HCT116 (cell line): ENCODE measurements around the gene SMIM28. TPM values are rescaled to one million over a fixed set of nuclear protein-coding genes. Genes with fewer than 3 reads are reported as not detected.

Experiments
- ATAC-seq: fragments of 200-7000 bp; cut with Tn5 transposase; 2 replicates; pipeline ENCODE4 v1.9.1; 2020; ENCODE audit warnings: mild to moderate bottlenecking, moderate library complexity
- BruUV-seq: library from RNA; stranded (reverse); fragments of 400-500 nt; replicated peaks from 2 replicates; lab custom pipeline; 2021; lab: Mats Ljungman, UMichigan
- CTCF ChIA-PET: fragments of 300-600 bp; sonication (Branson Sonifier 250); formaldehyde crosslinking; loops from one replicate; lab custom pipeline; 2021; ENCODE audit warnings: antibody characterized with exemption; lab: Charles Lee
- POLR2A ChIA-PET: fragments of 300-600, 350-600 bp; sonication (Branson Sonifier 250); formaldehyde crosslinking; loops from one replicate; lab custom pipeline; 2021; ENCODE audit warnings: antibody characterized with exemption; lab: Charles Lee
- RAD21 ChIA-PET, 2 experiments: fragments of 300-600 bp; sonication (Branson Sonifier 250); formaldehyde crosslinking; loops; one replicate each; lab custom pipeline; 2023; ENCODE audit warnings: low total read pairs in 2 of 2; ENCODE audit not compliant: uncharacterized antibody in 2 of 2, unreplicated experiment in 2 of 2, low non-redundant PET in 1 of 2; lab: Charles Lee
- DNase-seq: peaks from one replicate; pipeline ENCODE4 v3.0.0-alpha.2; 2010; ENCODE audit warnings: low read depth, low spot score
- H2AFZ ChIP-seq: fragments of 200-600 bp; shearing (Covaris generic), sonication (generic); 2 replicates; pipeline ENCODE4 v1.6.1; 2017; ENCODE audit warnings: low read depth, mixed run types, mixed read lengths, antibody characterized with exemption, low read length; ENCODE audit not compliant: poor library complexity, severe bottlenecking
- H3K27ac ChIP-seq: 2 replicates; pipeline ENCODE4 v1.5.1; 2012; ENCODE audit warnings: low read depth, low read length
- H3K27me3 ChIP-seq: fragments of 200-600 bp; sonication (generic); 2 replicates; pipeline ENCODE4 v1.6.1; 2016; ENCODE audit warnings: mixed run types, low read length, mixed read lengths; ENCODE audit not compliant: insufficient read depth
- H3K36me3 ChIP-seq, 2 experiments: fragments of 200-500 bp in 1 of 2; fragments of 200-600 bp in 1 of 2; sonication (Bioruptor generic) in 1 of 2; sonication (generic) in 1 of 2; 2 replicates each; pipeline versions ENCODE4 v1.5.1 to v1.6.1; 2014 to 2016; ENCODE audit warnings: low read length in 2 of 2, inconsistent platforms in 1 of 2, mixed read lengths in 1 of 2, mixed run types in 1 of 2; ENCODE audit not compliant: insufficient read depth in 2 of 2, control insufficient read depth in 1 of 2
- H3K4me1 ChIP-seq, 2 experiments: fragments of 200-600 bp in 1 of 2; sonication (generic) in 1 of 2; 2 replicates each; pipeline versions ENCODE4 v1.5.1 to v1.6.1; 2012 to 2017; ENCODE audit warnings: low read length in 2 of 2, inconsistent platforms in 1 of 2, mild to moderate bottlenecking in 1 of 2, mixed read lengths in 1 of 2, mixed run types in 1 of 2, moderate library complexity in 1 of 2; ENCODE audit not compliant: insufficient read depth in 2 of 2, control insufficient read depth in 1 of 2
- H3K4me2 ChIP-seq: fragments of 200-600 bp; sonication (generic); 2 replicates; pipeline ENCODE4 v1.6.1; 2017; ENCODE audit warnings: mixed run types, low read length, mixed read lengths
- H3K4me3 ChIP-seq, 2 experiments: fragments of 200-600 bp in 1 of 2; sonication (generic) in 1 of 2; replicated peaks in 1 of 2; 2 replicates each; pipeline ENCODE4 v1.5.1; 2011 to 2016; ENCODE audit warnings: low read length in 2 of 2, control low read depth in 1 of 2, low read depth in 1 of 2, mild to moderate bottlenecking in 1 of 2, mixed read lengths in 1 of 2, mixed run types in 1 of 2
- H3K79me2 ChIP-seq: fragments of 200-600 bp; sonication (generic); 2 replicates; pipeline ENCODE4 v1.6.1; 2017; ENCODE audit warnings: mild to moderate bottlenecking, mixed run types, low read length, moderate library complexity, mixed read lengths; ENCODE audit not compliant: insufficient read depth
- H3K9ac ChIP-seq: fragments of 200-600 bp; sonication (generic); 2 replicates; pipeline ENCODE4 v1.6.1; 2016; ENCODE audit warnings: low read length, mixed read lengths
- H3K9me2 ChIP-seq: fragments of 200-600 bp; sonication (generic), shearing (Covaris generic); 2 replicates; pipeline ENCODE4 v1.6.1; 2017; ENCODE audit warnings: mixed run types, mild to moderate bottlenecking, moderate library complexity; ENCODE audit not compliant: insufficient read depth
- H3K9me3 ChIP-seq, 2 experiments: fragments of 200-500 bp in 1 of 2; fragments of 200-600 bp in 1 of 2; sonication (Bioruptor generic) in 1 of 2; sonication (generic) in 1 of 2; 2 replicates each; pipeline ENCODE4 v1.6.1; 2014 to 2017; ENCODE audit warnings: low read length in 2 of 2, mixed read lengths in 2 of 2, inconsistent platforms in 1 of 2, low read depth in 1 of 2, mild to moderate bottlenecking in 1 of 2, mixed run types in 1 of 2, moderate library complexity in 1 of 2; ENCODE audit not compliant: control insufficient read depth in 1 of 2, insufficient read depth in 1 of 2
- H4K20me1 ChIP-seq: fragments of 200-600 bp; sonication (generic), shearing (Covaris generic); 2 replicates; pipeline ENCODE4 v1.6.1; 2017; ENCODE audit warnings: mixed run types, mild to moderate bottlenecking, moderate library complexity; ENCODE audit not compliant: insufficient read depth
- CBX3 ChIP-seq: IDR thresholded peaks from 2 replicates; pipeline ENCODE4 v1.6.1; 2012; ENCODE audit warnings: low read depth
- EGR1 ChIP-seq: IDR thresholded peaks from 2 replicates; pipeline ENCODE4 v1.6.1; 2012; ENCODE audit warnings: low read depth
- ELF1 ChIP-seq: IDR thresholded peaks from 2 replicates; pipeline ENCODE4 v1.6.1; 2012; ENCODE audit warnings: low read depth, borderline replicate concordance
- EZH2 ChIP-seq: fragments of 200-600 bp; sonication (generic); IDR thresholded peaks from 2 replicates; pipeline ENCODE4 v1.6.1; 2017; ENCODE audit warnings: antibody characterized with exemption, mixed run types
- EZH2phosphoT487 ChIP-seq: fragments of 200-600 bp; IDR thresholded peaks from 2 replicates; pipeline ENCODE4 v1.6.1; 2018; ENCODE audit warnings: antibody characterized with exemption, borderline replicate concordance
- RAD21 ChIP-seq: IDR thresholded peaks from 2 replicates; pipeline ENCODE4 v1.6.1; 2012; ENCODE audit warnings: low read depth, mild to moderate bottlenecking
- SIN3A ChIP-seq: IDR thresholded peaks from 2 replicates; pipeline ENCODE4 v1.6.1; 2012; ENCODE audit warnings: low read depth
- SP1 ChIP-seq: IDR thresholded peaks from 2 replicates; pipeline ENCODE4 v1.6.1; 2012; ENCODE audit warnings: low read depth
- SRF ChIP-seq: IDR thresholded peaks from 2 replicates; pipeline ENCODE4 v1.6.1; 2012; ENCODE audit warnings: low read depth
- intact Hi-C: fragments of 100-400 bp; cut with micrococcal nuclease; formaldehyde crosslinking; loops from 2 replicates; pipeline ENCODE4 v1.10.0; 2022
- total RNA-seq: library from RNA; stranded (reverse); gene quantifications from one replicate; pipeline ENCODE4 v1.2.1, GENCODE V29; 2021; ENCODE audit not compliant: unreplicated experiment
- TF ChIP-seq, protein P1 (sequence below): IDR thresholded peaks from 2 replicates; pipeline ENCODE4 v1.6.1; 2012
- TF ChIP-seq, protein P2 (sequence below), 3 experiments: fragments of 200-600 bp in 1 of 3; sonication (generic) in 1 of 3; IDR thresholded peaks in 2 of 3; conservative IDR thresholded peaks in 1 of 3; 2 replicates each; pipeline ENCODE4 v1.5.1; 2012 to 2017; ENCODE audit warnings: low read depth in 2 of 3, low read length in 2 of 3, antibody characterized with exemption in 1 of 3, borderline replicate concordance in 1 of 3, control low read depth in 1 of 3, mild to moderate bottlenecking in 1 of 3, mixed read lengths in 1 of 3, mixed run types in 1 of 3, moderate library complexity in 1 of 3; ENCODE audit not compliant: insufficient read depth in 1 of 3
- TF ChIP-seq, protein P3 (sequence below): IDR thresholded peaks from 2 replicates; pipeline ENCODE4 v1.6.1; 2012

Gene SMIM28
- total RNA-seq, 1 experiment from 2014 or later = not detected

DNA sequence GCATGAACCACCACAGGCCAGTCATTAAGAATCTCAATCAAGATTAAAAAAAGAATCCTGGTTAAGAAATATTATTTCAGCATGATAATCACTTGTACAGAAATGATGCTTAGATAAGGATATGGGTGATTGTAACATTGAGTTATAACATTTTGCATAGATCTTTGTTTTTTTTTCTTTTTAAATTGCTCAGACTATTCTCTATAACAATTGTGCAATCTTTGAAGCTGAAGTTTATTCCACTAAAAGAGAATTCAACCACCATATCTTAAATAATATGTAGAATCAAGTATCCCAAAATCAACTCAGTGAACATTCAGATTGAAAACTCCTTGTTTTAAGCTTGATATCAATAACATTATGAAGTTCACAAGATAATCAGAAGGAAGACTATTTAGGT lies 663 bp upstream of the SMIM28 start:
- DNase-seq (no peak), ATAC-seq (no peak)
- Histone ChIP-seq H3K36me3 (no peaks in the 10 kb centered on the region), H3K9ac (no peak overlapping the region), H3K4me2 (no peak overlapping the region), H3K9me2 (no peaks in the 10 kb centered on the region), H2AFZ (no peak overlapping the region), H3K27me3 (no peaks in the 10 kb centered on the region), H3K4me3 (no peak overlapping the region), H3K27ac (no peak overlapping the region), H3K4me1 (peaks cover 3 to 14% of the 10 kb centered on the region in 2 experiments), H4K20me1 (no peaks in the 10 kb centered on the region), H3K79me2 (no peaks in the 10 kb centered on the region), H3K9me3 (no peaks in the 10 kb centered on the region)
- intact Hi-C loops = no loop called here
- no peak for TF ChIP-seq ELF1
- TF ChIP-seq, protein P1, sequence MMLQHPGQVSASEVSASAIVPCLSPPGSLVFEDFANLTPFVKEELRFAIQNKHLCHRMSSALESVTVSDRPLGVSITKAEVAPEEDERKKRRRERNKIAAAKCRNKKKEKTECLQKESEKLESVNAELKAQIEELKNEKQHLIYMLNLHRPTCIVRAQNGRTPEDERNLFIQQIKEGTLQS = no peak
- TF ChIP-seq, protein P2, sequence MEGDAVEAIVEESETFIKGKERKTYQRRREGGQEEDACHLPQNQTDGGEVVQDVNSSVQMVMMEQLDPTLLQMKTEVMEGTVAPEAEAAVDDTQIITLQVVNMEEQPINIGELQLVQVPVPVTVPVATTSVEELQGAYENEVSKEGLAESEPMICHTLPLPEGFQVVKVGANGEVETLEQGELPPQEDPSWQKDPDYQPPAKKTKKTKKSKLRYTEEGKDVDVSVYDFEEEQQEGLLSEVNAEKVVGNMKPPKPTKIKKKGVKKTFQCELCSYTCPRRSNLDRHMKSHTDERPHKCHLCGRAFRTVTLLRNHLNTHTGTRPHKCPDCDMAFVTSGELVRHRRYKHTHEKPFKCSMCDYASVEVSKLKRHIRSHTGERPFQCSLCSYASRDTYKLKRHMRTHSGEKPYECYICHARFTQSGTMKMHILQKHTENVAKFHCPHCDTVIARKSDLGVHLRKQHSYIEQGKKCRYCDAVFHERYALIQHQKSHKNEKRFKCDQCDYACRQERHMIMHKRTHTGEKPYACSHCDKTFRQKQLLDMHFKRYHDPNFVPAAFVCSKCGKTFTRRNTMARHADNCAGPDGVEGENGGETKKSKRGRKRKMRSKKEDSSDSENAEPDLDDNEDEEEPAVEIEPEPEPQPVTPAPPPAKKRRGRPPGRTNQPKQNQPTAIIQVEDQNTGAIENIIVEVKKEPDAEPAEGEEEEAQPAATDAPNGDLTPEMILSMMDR (IDR thresholded peaks at IDR 0.05 in 2 of 3, conservative IDR thresholded peaks at IDR 0.05 in 1 of 3; ENCODE audit: borderline replicate concordance in 1 of 3, insufficient read depth in 1 of 3, low read depth in 2 of 3, low read length in 2 of 3) = no peak
- TF ChIP-seq EZH2phosphoT487 = no peak
- no peak for TF ChIP-seq EZH2
- TF ChIP-seq RAD21 = no peak
- TF ChIP-seq, protein P3, sequence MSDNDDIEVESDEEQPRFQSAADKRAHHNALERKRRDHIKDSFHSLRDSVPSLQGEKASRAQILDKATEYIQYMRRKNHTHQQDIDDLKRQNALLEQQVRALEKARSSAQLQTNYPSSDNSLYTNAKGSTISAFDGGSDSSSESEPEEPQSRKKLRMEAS = no peak
- no peak for TF ChIP-seq SIN3A
- TF ChIP-seq CBX3 = no peak
- no peak for TF ChIP-seq SRF
- no peak for TF ChIP-seq EGR1
- no peak for TF ChIP-seq SP1
- ChIA-PET RAD21 (no interaction called here), CTCF (no interaction called here), POLR2A (no interaction called here)
- no TSS peak for BruUV-seq
